Neural crest cell (in vitro differentiated cells): ENCODE measurements around the gene TMCO4. TPM values are rescaled to one million over a fixed set of nuclear protein-coding genes. Genes with fewer than 3 reads are reported as not detected.

Experiments used
- DNase-seq: peaks from one replicate; pipeline ENCODE4 v3.0.0; 2021; ENCODE audit warnings: low read depth, mixed read lengths, low spot score
- H3K27ac Mint-ChIP-seq: one replicate; pipeline ENCODE4 v1.8.0; 2021; ENCODE audit warnings: mild to moderate bottlenecking, mixed read lengths; ENCODE audit not compliant: unreplicated experiment
- H3K27me3 Mint-ChIP-seq: 2 replicates; pipeline ENCODE4 v1.8.0; 2021; ENCODE audit warnings: low read depth, mild to moderate bottlenecking, mixed read lengths
- H3K36me3 Mint-ChIP-seq: 2 replicates; pipeline ENCODE4 v1.8.0; 2021; ENCODE audit warnings: low read depth, mild to moderate bottlenecking, mixed read lengths
- H3K4me1 Mint-ChIP-seq: 2 replicates; pipeline ENCODE4 v1.8.0; 2021; ENCODE audit warnings: mixed read lengths
- H3K4me3 Mint-ChIP-seq: one replicate; pipeline ENCODE4 v1.8.0; 2021; ENCODE audit warnings: mild to moderate bottlenecking, mixed read lengths
- H3K9me3 Mint-ChIP-seq: 2 replicates; pipeline ENCODE4 v1.8.0; 2021; ENCODE audit warnings: mixed read lengths
- total RNA-seq: library from RNA; stranded (reverse); gene quantifications from 2 replicates; pipeline ENCODE4 v1.2.1, GENCODE V29; 2021
- TF ChIP-seq, protein P1 (sequence below): fragments of 200-600 bp; sonication (generic); conservative IDR thresholded peaks from 2 replicates; pipeline ENCODE4 v1.5.0; 2021; ENCODE audit warnings: antibody characterized with exemption, mild to moderate bottlenecking

The TMCO4 gene
- total RNA-seq, 1 donor from 2014 or later, result 0.75 TPM

DNA sequence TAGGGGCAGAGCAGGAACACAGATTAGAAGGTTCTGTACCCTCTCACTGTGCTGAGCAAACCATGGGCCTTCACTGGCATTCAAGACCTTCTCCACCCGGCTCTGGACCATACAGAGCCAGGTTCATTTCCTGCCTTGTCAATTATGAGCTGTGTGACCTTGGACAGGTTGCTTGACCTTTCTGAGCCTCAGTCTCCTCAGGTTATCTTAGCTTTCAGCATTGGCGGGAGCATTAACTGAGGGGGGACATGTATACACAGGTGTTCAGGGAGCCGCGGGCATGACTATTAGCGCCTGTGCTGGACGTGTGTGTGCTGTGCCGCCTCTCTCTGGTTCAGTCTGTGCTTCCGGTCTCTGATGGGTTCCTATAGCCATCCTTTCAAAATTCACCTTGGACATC is 102.9 kb downstream of the TMCO4 start:
- TF ChIP-seq, protein P1, sequence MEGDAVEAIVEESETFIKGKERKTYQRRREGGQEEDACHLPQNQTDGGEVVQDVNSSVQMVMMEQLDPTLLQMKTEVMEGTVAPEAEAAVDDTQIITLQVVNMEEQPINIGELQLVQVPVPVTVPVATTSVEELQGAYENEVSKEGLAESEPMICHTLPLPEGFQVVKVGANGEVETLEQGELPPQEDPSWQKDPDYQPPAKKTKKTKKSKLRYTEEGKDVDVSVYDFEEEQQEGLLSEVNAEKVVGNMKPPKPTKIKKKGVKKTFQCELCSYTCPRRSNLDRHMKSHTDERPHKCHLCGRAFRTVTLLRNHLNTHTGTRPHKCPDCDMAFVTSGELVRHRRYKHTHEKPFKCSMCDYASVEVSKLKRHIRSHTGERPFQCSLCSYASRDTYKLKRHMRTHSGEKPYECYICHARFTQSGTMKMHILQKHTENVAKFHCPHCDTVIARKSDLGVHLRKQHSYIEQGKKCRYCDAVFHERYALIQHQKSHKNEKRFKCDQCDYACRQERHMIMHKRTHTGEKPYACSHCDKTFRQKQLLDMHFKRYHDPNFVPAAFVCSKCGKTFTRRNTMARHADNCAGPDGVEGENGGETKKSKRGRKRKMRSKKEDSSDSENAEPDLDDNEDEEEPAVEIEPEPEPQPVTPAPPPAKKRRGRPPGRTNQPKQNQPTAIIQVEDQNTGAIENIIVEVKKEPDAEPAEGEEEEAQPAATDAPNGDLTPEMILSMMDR, result no peak
- no peaks in the 10 kb centered on the region for H3K9me3 Mint-ChIP-seq
- H3K4me1 Mint-ChIP-seq, result no peaks in the 10 kb centered on the region
- H3K27ac Mint-ChIP-seq, result no peak overlapping the region
- H3K36me3 Mint-ChIP-seq, result no peaks in the 10 kb centered on the region
- no peak overlapping the region for H3K4me3 Mint-ChIP-seq
- H3K27me3 Mint-ChIP-seq, result no peaks in the 10 kb centered on the region
- DNase-seq, result no peak

DNA sequence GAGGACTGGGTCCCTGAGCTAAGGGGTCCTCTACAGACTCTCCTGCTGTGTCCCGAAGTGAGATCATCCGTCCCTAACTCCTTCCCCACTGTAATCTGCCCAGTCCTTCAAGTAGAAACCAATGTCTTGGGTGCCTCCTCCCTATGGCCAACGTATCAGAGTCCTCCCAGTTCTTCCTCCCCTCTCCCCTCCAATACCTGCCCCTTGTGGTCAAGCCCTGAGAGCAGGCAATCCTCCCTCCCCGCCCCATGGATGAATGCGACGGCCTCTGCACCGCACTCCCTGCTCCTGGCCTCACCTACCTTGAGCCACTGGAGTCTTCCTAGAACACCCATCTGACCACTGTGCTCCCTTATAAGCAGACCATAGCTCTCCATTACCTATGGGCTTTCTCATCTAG is 103.9 kb downstream of the TMCO4 start:
- Mint-ChIP-seq H3K27me3 (no peaks in the 10 kb centered on the region), H3K27ac (no peak overlapping the region), H3K4me3 (no peak overlapping the region), H3K9me3 (no peaks in the 10 kb centered on the region), H3K4me1 (no peaks in the 10 kb centered on the region), H3K36me3 (no peaks in the 10 kb centered on the region)
- TF ChIP-seq, protein P1, result no peak
- no peak for DNase-seq

DNA sequence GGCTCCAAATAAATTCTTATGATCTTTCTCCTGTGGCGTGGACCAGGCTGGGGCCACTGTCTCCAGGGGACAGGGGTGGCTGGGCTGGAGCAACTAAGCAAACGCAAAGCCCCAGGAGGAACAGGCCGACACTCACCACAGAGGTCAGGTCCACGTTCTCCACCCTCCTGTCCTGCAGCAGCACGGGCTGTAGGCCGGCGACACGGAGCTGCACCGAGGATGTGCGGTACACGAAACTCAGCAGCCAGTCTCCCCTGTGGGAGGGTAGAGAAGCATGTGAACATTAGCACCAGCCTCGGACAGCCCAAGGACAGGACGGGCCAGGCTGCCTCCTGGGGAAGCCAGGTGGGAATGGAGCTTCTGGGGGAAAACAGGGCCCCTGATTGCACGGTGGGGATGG is 105.4 kb downstream of the TMCO4 start:
- H3K9me3 Mint-ChIP-seq, result no peaks in the 10 kb centered on the region
- no peaks in the 10 kb centered on the region for H3K36me3 Mint-ChIP-seq
- TF ChIP-seq, protein P1, result no peak
- no peak overlapping the region for H3K4me3 Mint-ChIP-seq
- H3K4me1 Mint-ChIP-seq, result no peaks in the 10 kb centered on the region
- no peak for DNase-seq
- H3K27ac Mint-ChIP-seq, result no peak overlapping the region
- no peaks in the 10 kb centered on the region for H3K27me3 Mint-ChIP-seq

DNA sequence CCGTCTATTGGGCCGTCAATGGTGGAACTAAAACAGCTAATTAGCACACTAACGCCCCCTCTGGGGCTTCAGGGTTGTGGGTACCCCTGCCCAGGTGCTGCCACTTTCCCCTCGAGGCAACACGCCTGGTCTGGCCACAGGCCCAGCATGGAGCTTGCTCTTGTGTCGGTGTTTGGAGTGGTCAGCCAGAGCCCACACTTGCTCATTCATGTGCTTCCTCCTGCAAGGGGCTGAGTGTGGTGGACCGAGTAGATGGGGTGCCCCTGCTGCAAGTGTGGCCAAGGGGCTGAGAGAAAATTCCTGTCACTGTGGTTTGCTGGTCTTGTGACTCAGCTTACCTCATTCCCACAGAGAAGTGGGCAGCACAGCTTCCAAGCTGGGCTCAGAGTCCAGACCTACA is 109.4 kb downstream of the TMCO4 start:
- Mint-ChIP-seq H3K27me3 (no peaks in the 10 kb centered on the region), H3K9me3 (no peaks in the 10 kb centered on the region), H3K36me3 (no peaks in the 10 kb centered on the region), H3K4me3 (no peak overlapping the region), H3K4me1 (no peaks in the 10 kb centered on the region), H3K27ac (no peak overlapping the region)
- DNase-seq, result no peak
- TF ChIP-seq, protein P1, result no peak

DNA sequence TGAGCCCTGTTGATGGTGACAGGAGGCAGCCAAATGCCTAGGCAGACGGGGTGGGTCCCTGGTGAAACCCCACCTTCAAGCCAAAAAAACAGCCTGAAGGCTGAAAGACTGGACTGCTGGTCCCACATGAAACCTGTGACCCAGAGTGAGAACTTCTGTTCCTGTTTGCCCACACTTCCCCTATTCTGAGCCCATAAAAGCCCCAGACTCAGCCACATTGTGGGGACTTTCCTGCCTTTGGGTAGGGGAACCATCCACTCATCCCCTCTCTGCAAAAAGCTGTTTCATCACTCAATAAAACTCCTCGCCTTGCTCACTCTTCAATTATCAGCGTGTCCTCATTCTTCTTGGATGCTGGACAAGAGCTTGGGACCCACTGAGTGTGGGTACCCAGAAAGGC is 109.9 kb downstream of the TMCO4 start:
- Mint-ChIP-seq H3K4me1 (no peaks in the 10 kb centered on the region), H3K27me3 (no peaks in the 10 kb centered on the region), H3K36me3 (no peaks in the 10 kb centered on the region), H3K4me3 (no peak overlapping the region), H3K27ac (no peak overlapping the region), H3K9me3 (no peaks in the 10 kb centered on the region)
- TF ChIP-seq, protein P1, result no peak
- DNase-seq, result no peak
